HG03139 (cell line): ENCODE data around the gene HELZ2.
"Not testable (repeated sequence)": the region's sequence is repeated elsewhere in the genome, so short reads cannot be mapped to it uniquely, and the experiment has no call there.

Experiments used
- ATAC-seq: cut with Tn5 transposase; IDR thresholded peaks from one replicate; pipeline ENCODE4 v1.9.1; 2021; ENCODE audit not compliant: unreplicated experiment

The HELZ2 gene

GRCh38 chr20:63565699-63566335, 8.2 kb downstream of the HELZ2 start:
- ATAC-seq = no peak

- ATAC-seq = no peak
Measured at GRCh38 chr20:63565021-63565698, 8.9 kb downstream of the HELZ2 start.

- ATAC-seq = no peak
Measured at GRCh38 chr20:63564036-63564810, 9.8 kb downstream of the HELZ2 start.

- ATAC-seq = no peak
Measured at GRCh38 chr20:63563225-63563935, 10.7 kb downstream of the HELZ2 start.

- ATAC-seq = no peak
Measured at GRCh38 chr20:63562461-63563224, 11.4 kb downstream of the HELZ2 start.

GRCh38 chr20:63561624-63562396, 12.2 kb downstream of the HELZ2 start:
- ATAC-seq = no peak

GRCh38 chr20:63560856-63561609, 13.0 kb downstream of the HELZ2 start:
- no peak for ATAC-seq

- no peak for ATAC-seq
Measured at GRCh38 chr20:63560333-63560805, 13.7 kb downstream of the HELZ2 start.

- ATAC-seq = not testable (repeated sequence)
Measured at GRCh38 chr20:63559485-63560332, 14.3 kb downstream of the HELZ2 start.

- no peak for ATAC-seq
Measured at GRCh38 chr20:63558804-63559484, 15.1 kb downstream of the HELZ2 start.

GRCh38 chr20:63557481-63557891, 16.6 kb downstream of the HELZ2 start:
- no peak for ATAC-seq

- ATAC-seq = no peak
Measured at GRCh38 chr20:63556873-63557478, 17.1 kb downstream of the HELZ2 start.

GRCh38 chr20:63555661-63556381, 18.2 kb downstream of the HELZ2 start:
- no peak for ATAC-seq

- ATAC-seq = no peak
Measured at GRCh38 chr20:63554361-63555278, 19.4 kb downstream of the HELZ2 start.

- ATAC-seq = peak; percentile 20
Measured at GRCh38 chr20:63553933-63554290, 20.1 kb downstream of the HELZ2 start, which contains the start of gene FNDC11. Gene FNDC11, plus strand, starts transcription at chr20:63554159. Its CDS starts 1,505 bp downstream, at chr20:63555664.
